Measurements from ENCODE around the gene MMAB. TPM values are rescaled to one million over a fixed set of nuclear protein-coding genes. Genes with fewer than 3 reads are reported as not detected.

The MMAB gene
- total RNA-seq, 1 experiment from 2014 or later, result 83.0 TPM

- no peaks in the 10 kb centered on the region for H4K20me1 ChIP-seq (ENCODE audit: low read length)
- ATAC-seq (no peak), DNase-seq (no peak)
- H3K9me2 ChIP-seq (replicated peaks; ENCODE audit: low read length), result no peaks in the 10 kb centered on the region
- H3K4me2 ChIP-seq (ENCODE audit: low read length), result no peak overlapping the region
- no peaks in the 10 kb centered on the region for H3K4me1 ChIP-seq (ENCODE audit: insufficient read depth, low read length)
- no peak overlapping the region for H3K4me3 ChIP-seq (ENCODE audit: low read length)
- no peaks in the 10 kb centered on the region for H3K9me3 ChIP-seq (ENCODE audit: low read length)
- H3K9ac ChIP-seq (ENCODE audit: low read length), result no peak overlapping the region
- H3F3A ChIP-seq (ENCODE audit: low read length, unreplicated experiment), result no peaks in the 10 kb centered on the region
- no peak overlapping the region for H2AFZ ChIP-seq (ENCODE audit: low read length)
- intact Hi-C loops (cut with micrococcal nuclease), result no loop called here
- ChIA-PET POLR2A (ENCODE audit: unreplicated experiment) (interaction anchor here (0.6 kb wide), 1 partner anchor 156 kb away, joined by 6 read pairs; no protein-coding TSS in a partner anchor), CTCF (no interaction called here)
- no peaks in the 10 kb centered on the region for H3K27me3 ChIP-seq (ENCODE audit: low read length)
- no peaks in the 10 kb centered on the region for H3K79me2 ChIP-seq (ENCODE audit: low read length)
- no TSS peak for BruUV-seq (replicated peaks)
- H3K27ac ChIP-seq (ENCODE audit: low read length), result no peak overlapping the region
- 0 out of 2 replicates have a peak, but pooled peaks cover 2% of the 10 kb centered on the region for H3K36me3 ChIP-seq (ENCODE audit: low read depth, low read length)
- TF ChIP-seq EZH2phosphoT487 (IDR thresholded peaks at IDR 0.05; ENCODE audit: borderline replicate concordance, low read length) (no peak), EZH2 (IDR thresholded peaks at IDR 0.05; ENCODE audit: low read length, unreplicated experiment) (no peak), CTCF (conservative IDR thresholded peaks at IDR 0.05; ENCODE audit: low read depth, low read length) (no peak)
Observed at GRCh38 chr12:109589240-109589590, 15.9 kb upstream of the MMAB start.

- no TSS peak for BruUV-seq (replicated peaks)
Observed at GRCh38 chr12:109588461-109589239, 15.3 kb upstream of the MMAB start.

More at GRCh38 chr12:109588461-109589239, 15.3 kb upstream of the MMAB start:
- no peaks in the 10 kb centered on the region for H3K27me3 ChIP-seq (ENCODE audit: low read length)
- H3K79me2 ChIP-seq (ENCODE audit: low read length), result no peaks in the 10 kb centered on the region
- H4K20me1 ChIP-seq (ENCODE audit: low read length), result no peaks in the 10 kb centered on the region
- H3K27ac ChIP-seq (ENCODE audit: low read length), result no peak overlapping the region
- no peaks in the 10 kb centered on the region for H3K9me3 ChIP-seq (ENCODE audit: low read length)
- H3K4me2 ChIP-seq (ENCODE audit: low read length), result no peak overlapping the region
- no peak overlapping the region for H3K9ac ChIP-seq (ENCODE audit: low read length)
- DNase-seq (no peak), ATAC-seq (no peak)
- H3K36me3 ChIP-seq (ENCODE audit: low read depth, low read length), result 0 out of 2 replicates have a peak, but pooled peaks cover 2% of the 10 kb centered on the region
- no peaks in the 10 kb centered on the region for H3F3A ChIP-seq (ENCODE audit: low read length, unreplicated experiment)
- intact Hi-C loops (cut with micrococcal nuclease), result no loop called here
- no peaks in the 10 kb centered on the region for H3K9me2 ChIP-seq (replicated peaks; ENCODE audit: low read length)
- CTCF ChIA-PET, result no interaction called here
- H3K4me1 ChIP-seq (ENCODE audit: insufficient read depth, low read length), result no peaks in the 10 kb centered on the region
- H3K4me3 ChIP-seq (ENCODE audit: low read length), result no peak overlapping the region
- POLR2A ChIA-PET (ENCODE audit: unreplicated experiment), result no interaction called here
- TF ChIP-seq EZH2 (IDR thresholded peaks at IDR 0.05; ENCODE audit: low read length, unreplicated experiment) (no peak), CTCF (conservative IDR thresholded peaks at IDR 0.05; ENCODE audit: low read depth, low read length) (no peak)
- no peak overlapping the region for H2AFZ ChIP-seq (ENCODE audit: low read length)
